ENCODE data around the gene ACTL7B. TPM values are rescaled to one million over a fixed set of nuclear protein-coding genes. Genes with fewer than 3 reads are reported as not detected.

The ACTL7B gene
- polyA plus RNA-seq, 1 donor from 2014 or later, result not detected

DNA sequence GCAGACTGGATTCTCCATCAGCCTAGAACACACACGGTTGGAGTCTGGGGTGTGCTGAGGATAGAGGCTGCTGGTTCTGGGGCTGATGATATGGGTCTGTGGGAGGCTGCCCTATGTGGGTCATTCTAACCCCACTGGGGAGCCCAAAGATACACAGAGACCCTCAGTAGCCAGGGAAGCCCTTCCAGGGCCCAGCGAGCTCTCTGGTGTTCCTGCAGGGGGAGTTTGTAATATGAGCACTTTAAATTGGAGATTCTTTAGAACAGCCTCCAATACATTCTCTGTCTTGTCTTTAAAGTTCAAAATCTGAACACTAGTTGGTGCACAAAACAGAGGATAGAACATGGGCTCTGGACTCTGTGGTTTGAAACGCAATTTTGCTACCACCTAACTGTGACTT is 8.7 kb upstream of the ACTL7B start:
- Histone ChIP-seq H3K79me2 (replicated peaks; ENCODE audit: insufficient read depth, low read length) (no peaks in the 10 kb centered on the region), H3K36me3 (ENCODE audit: insufficient read depth, low read length) (peaks cover 11% of the 10 kb centered on the region), H3K9ac (ENCODE audit: low read length) (no peak overlapping the region), H3K9me2 (ENCODE audit: insufficient read depth, low read length) (no peaks in the 10 kb centered on the region), H3F3A (ENCODE audit: insufficient read depth, low read length, poor library complexity, severe bottlenecking) (peaks cover 7% of the 10 kb centered on the region), H3K4me3 (ENCODE audit: low read length) (no peak overlapping the region), H3K9me3 (ENCODE audit: low read length) (no peaks in the 10 kb centered on the region), H2AFZ (ENCODE audit: low read depth, low read length) (no peak overlapping the region), H3K4me2 (ENCODE audit: low read length) (no peak overlapping the region), H3K27ac (ENCODE audit: low read length) (no peak overlapping the region), H3K27me3 (ENCODE audit: insufficient read depth, low read depth, low read length) (no peaks in the 10 kb centered on the region), H4K20me1 (ENCODE audit: insufficient read depth) (no peaks in the 10 kb centered on the region)
- no peak for TF ChIP-seq MXI1 (conservative IDR thresholded peaks at IDR 0.05; ENCODE audit: poor library complexity, severe bottlenecking)
- TF ChIP-seq, protein P1, sequence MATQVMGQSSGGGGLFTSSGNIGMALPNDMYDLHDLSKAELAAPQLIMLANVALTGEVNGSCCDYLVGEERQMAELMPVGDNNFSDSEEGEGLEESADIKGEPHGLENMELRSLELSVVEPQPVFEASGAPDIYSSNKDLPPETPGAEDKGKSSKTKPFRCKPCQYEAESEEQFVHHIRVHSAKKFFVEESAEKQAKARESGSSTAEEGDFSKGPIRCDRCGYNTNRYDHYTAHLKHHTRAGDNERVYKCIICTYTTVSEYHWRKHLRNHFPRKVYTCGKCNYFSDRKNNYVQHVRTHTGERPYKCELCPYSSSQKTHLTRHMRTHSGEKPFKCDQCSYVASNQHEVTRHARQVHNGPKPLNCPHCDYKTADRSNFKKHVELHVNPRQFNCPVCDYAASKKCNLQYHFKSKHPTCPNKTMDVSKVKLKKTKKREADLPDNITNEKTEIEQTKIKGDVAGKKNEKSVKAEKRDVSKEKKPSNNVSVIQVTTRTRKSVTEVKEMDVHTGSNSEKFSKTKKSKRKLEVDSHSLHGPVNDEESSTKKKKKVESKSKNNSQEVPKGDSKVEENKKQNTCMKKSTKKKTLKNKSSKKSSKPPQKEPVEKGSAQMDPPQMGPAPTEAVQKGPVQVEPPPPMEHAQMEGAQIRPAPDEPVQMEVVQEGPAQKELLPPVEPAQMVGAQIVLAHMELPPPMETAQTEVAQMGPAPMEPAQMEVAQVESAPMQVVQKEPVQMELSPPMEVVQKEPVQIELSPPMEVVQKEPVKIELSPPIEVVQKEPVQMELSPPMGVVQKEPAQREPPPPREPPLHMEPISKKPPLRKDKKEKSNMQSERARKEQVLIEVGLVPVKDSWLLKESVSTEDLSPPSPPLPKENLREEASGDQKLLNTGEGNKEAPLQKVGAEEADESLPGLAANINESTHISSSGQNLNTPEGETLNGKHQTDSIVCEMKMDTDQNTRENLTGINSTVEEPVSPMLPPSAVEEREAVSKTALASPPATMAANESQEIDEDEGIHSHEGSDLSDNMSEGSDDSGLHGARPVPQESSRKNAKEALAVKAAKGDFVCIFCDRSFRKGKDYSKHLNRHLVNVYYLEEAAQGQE (IDR thresholded peaks at IDR 0.05; ENCODE audit: borderline replicate concordance), result no peak

DNA sequence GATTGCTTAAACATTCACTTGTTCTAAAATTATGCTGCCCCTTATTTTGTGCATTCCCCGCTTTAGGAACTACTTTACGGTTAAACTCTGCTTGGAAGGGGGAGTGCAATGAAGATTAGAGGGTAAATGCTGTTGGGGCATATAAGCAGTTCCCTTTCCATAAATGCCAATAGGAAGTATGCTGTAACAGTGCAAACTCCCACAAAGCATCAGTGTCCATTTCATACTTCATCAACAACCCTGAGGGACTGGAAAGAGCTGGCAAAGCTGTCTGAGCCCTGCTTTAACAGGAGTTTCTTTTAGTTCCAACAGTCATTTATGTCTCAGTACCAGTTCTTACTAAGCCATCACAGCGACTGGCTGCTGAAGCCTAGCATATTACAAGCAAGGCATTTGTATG is 8.1 kb upstream of the ACTL7B start:
- Histone ChIP-seq H3K79me2 (replicated peaks; ENCODE audit: insufficient read depth, low read length) (no peaks in the 10 kb centered on the region), H3F3A (ENCODE audit: insufficient read depth, low read length, poor library complexity, severe bottlenecking) (peaks cover 7% of the 10 kb centered on the region), H2AFZ (ENCODE audit: low read depth, low read length) (no peak overlapping the region), H3K4me2 (ENCODE audit: low read length) (no peak overlapping the region), H3K9ac (ENCODE audit: low read length) (no peak overlapping the region), H3K9me3 (ENCODE audit: low read length) (no peaks in the 10 kb centered on the region), H3K36me3 (ENCODE audit: insufficient read depth, low read length) (peaks cover 11% of the 10 kb centered on the region), H4K20me1 (ENCODE audit: insufficient read depth) (no peaks in the 10 kb centered on the region), H3K9me2 (ENCODE audit: insufficient read depth, low read length) (no peaks in the 10 kb centered on the region), H3K27me3 (ENCODE audit: insufficient read depth, low read depth, low read length) (no peaks in the 10 kb centered on the region), H3K27ac (ENCODE audit: low read length) (no peak overlapping the region), H3K4me3 (ENCODE audit: low read length) (no peak overlapping the region)
- TF ChIP-seq POLR2AphosphoS5 (IDR thresholded peaks at IDR 0.05) (no peak), EZH2 (IDR thresholded peaks at IDR 0.05; ENCODE audit: borderline replicate concordance, insufficient read depth, low read length, poor library complexity, severe bottlenecking) (no peak), EP300 (conservative IDR thresholded peaks at IDR 0.05; ENCODE audit: poor library complexity, severe bottlenecking) (no peak), RAD21 (conservative IDR thresholded peaks at IDR 0.05) (no peak), MXI1 (conservative IDR thresholded peaks at IDR 0.05; ENCODE audit: poor library complexity, severe bottlenecking) (no peak), SMC3 (conservative IDR thresholded peaks at IDR 0.05; ENCODE audit: poor library complexity) (no peak), TAF1 (IDR thresholded peaks at IDR 0.05; ENCODE audit: low read depth) (no peak)
- TF ChIP-seq, protein P2, sequence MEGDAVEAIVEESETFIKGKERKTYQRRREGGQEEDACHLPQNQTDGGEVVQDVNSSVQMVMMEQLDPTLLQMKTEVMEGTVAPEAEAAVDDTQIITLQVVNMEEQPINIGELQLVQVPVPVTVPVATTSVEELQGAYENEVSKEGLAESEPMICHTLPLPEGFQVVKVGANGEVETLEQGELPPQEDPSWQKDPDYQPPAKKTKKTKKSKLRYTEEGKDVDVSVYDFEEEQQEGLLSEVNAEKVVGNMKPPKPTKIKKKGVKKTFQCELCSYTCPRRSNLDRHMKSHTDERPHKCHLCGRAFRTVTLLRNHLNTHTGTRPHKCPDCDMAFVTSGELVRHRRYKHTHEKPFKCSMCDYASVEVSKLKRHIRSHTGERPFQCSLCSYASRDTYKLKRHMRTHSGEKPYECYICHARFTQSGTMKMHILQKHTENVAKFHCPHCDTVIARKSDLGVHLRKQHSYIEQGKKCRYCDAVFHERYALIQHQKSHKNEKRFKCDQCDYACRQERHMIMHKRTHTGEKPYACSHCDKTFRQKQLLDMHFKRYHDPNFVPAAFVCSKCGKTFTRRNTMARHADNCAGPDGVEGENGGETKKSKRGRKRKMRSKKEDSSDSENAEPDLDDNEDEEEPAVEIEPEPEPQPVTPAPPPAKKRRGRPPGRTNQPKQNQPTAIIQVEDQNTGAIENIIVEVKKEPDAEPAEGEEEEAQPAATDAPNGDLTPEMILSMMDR (IDR thresholded peaks at IDR 0.05; ENCODE audit: poor library complexity, severe bottlenecking), result no peak
- TF ChIP-seq, protein P1 (IDR thresholded peaks at IDR 0.05; ENCODE audit: borderline replicate concordance), result no peak
